Vagina (tissue), 2 donors: ENCODE measurements around the gene DRD1.
"Not testable (repeated sequence)": the region's sequence is repeated elsewhere in the genome, so short reads cannot be mapped to it uniquely, and the experiment has no call there.

Experiments
- POLR2A ChIP-seq, 2 donors: fragments of 450-650 bp; IDR thresholded peaks; one replicate each; pipeline ENCODE4 v1.6.1; 2017; ENCODE audit warnings: antibody characterized with exemption in 2 of 2, mild to moderate bottlenecking in 2 of 2, moderate library complexity in 2 of 2
- TF ChIP-seq, protein P1 (sequence below), 3 experiments: fragments of 450-650 bp in 2 of 3; fragments of 200-600 bp in 1 of 3; sonication (generic) in 1 of 3; IDR thresholded peaks; one replicate each; pipeline ENCODE4 v1.5.1; 2017 to 2019; ENCODE audit warnings: antibody characterized with exemption in 3 of 3, mild to moderate bottlenecking in 2 of 3, moderate library complexity in 2 of 3

DNA sequence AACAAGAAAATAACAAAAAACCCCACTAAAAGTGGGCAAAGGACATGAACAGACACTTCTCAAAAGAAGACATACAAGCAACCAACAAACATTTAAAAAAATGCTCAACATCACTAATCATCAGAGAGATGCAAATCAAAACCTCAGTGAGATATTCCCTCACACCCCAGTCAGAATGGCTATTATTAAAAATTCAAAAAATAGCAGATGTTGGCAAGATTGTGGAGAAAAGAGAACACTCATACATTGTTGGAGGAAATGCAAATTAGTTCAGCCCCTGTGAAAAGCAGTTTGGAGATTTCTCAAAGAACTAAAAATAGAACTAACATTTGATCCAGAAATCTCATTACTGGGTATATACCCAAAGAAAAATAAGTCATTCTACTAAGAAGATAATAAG is 19.4 kb downstream of the DRD1 start:
- not testable (repeated sequence) for TF ChIP-seq POLR2A (IDR thresholded peaks at IDR 0.05)
- TF ChIP-seq, protein P1, sequence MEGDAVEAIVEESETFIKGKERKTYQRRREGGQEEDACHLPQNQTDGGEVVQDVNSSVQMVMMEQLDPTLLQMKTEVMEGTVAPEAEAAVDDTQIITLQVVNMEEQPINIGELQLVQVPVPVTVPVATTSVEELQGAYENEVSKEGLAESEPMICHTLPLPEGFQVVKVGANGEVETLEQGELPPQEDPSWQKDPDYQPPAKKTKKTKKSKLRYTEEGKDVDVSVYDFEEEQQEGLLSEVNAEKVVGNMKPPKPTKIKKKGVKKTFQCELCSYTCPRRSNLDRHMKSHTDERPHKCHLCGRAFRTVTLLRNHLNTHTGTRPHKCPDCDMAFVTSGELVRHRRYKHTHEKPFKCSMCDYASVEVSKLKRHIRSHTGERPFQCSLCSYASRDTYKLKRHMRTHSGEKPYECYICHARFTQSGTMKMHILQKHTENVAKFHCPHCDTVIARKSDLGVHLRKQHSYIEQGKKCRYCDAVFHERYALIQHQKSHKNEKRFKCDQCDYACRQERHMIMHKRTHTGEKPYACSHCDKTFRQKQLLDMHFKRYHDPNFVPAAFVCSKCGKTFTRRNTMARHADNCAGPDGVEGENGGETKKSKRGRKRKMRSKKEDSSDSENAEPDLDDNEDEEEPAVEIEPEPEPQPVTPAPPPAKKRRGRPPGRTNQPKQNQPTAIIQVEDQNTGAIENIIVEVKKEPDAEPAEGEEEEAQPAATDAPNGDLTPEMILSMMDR (IDR thresholded peaks at IDR 0.05): not testable (repeated sequence)
